A549 (cell line): ENCODE data around the gene DNAJB6. TPM values are rescaled to one million over a fixed set of nuclear protein-coding genes. Genes with fewer than 3 reads are reported as not detected.

Source experiments
- ATAC-seq, 2 experiments: fragments of 200-7000 bp in 1 of 2; fragments of >200 bp in 1 of 2; cut with Nextera tagmentation in 1 of 2; cut with Tn5 transposase in 1 of 2; 3 replicates each; pipeline versions ENCODE4 v1.8.0 to v1.9.1; 2018 to 2020; ENCODE audit warnings: mild to moderate bottlenecking in 1 of 2, moderate library complexity in 1 of 2
- CTCF ChIA-PET: fragments of 300-600 bp; sonication (Branson Sonifier 250); formaldehyde crosslinking; extraction: SDS; loops from one replicate; lab custom pipeline; 2021; ENCODE audit warnings: antibody characterized with exemption, inconsistent platforms; lab: Yijun Ruan, JAX
- POLR2A ChIA-PET: fragments of 350-600 bp; formaldehyde crosslinking; extraction: SDS; loops from one replicate; lab custom pipeline; 2021; ENCODE audit warnings: antibody characterized with exemption, inconsistent platforms; lab: Yijun Ruan, JAX
- DNase-seq, 2 experiments: peaks; one replicate each; pipeline versions ENCODE4 v3.0.0 to v3.0.0-alpha.2; 2011 to 2016; ENCODE audit warnings: low read depth in 1 of 2, low spot score in 1 of 2
- FAIRE-seq: peaks from 2 replicates; lab custom pipeline; 2011; peaks lifted over from hg19 to GRCh38; lab: Jason Lieb, UNC
- H3K27ac ChIP-seq, 2 experiments: fragments of >200 bp; sonication (Bioruptor Twin); formaldehyde crosslinking; 3 replicates each; pipeline ENCODE4 v1.5.1; 2016 to 2017
- H3K4me1 ChIP-seq: fragments of >200 bp; sonication (Bioruptor Twin); formaldehyde crosslinking; 3 replicates; pipeline ENCODE4 v1.6.1; 2016
- H3K4me2 ChIP-seq: fragments of >200 bp; sonication (Bioruptor Twin); formaldehyde crosslinking; 3 replicates; pipeline ENCODE4 v1.6.1; 2016
- H3K4me3 ChIP-seq: fragments of >200 bp; sonication (Bioruptor Twin); formaldehyde crosslinking; 3 replicates; pipeline ENCODE4 v1.5.1; 2016
- H3K9me3 ChIP-seq: fragments of >200 bp; sonication (Bioruptor Twin); formaldehyde crosslinking; 3 replicates; pipeline ENCODE4 v1.6.1; 2016
- ATOH8 ChIP-seq: fragments of 250-450 bp; sonication (Bioruptor Pico); IDR thresholded peaks from 2 replicates; pipeline ENCODE4 v1.5.0; 2020; ENCODE audit warnings: low read depth, mild to moderate bottlenecking, moderate library complexity
- CEBPB ChIP-seq, 2 experiments: fragments of >200 bp in 1 of 2; sonication (Bioruptor Twin) in 1 of 2; formaldehyde crosslinking in 1 of 2; IDR thresholded peaks; 2 replicates each; pipeline ENCODE4 v1.6.1; 2012 to 2016
- EHMT2 ChIP-seq: fragments of 200-600 bp; sonication (generic); IDR thresholded peaks from 2 replicates; pipeline ENCODE4 v1.6.1; 2016; ENCODE audit warnings: antibody characterized with exemption, low read depth, mild to moderate bottlenecking, moderate library complexity
- ELK1 ChIP-seq: fragments of 150-350 bp; IDR thresholded peaks from 2 replicates; pipeline ENCODE4 v1.6.1; 2014; ENCODE audit warnings: low read depth, mild to moderate bottlenecking, low read length
- EP300 ChIP-seq, 2 experiments: fragments of >200 bp; sonication (Bioruptor Twin); formaldehyde crosslinking; IDR thresholded peaks; 2 replicates in 1 of 2; 3 replicates in 1 of 2; pipeline ENCODE4 v1.6.1; 2016 to 2017
- GATA3 ChIP-seq: IDR thresholded peaks from 2 replicates; pipeline ENCODE4 v1.6.1; 2012; ENCODE audit warnings: borderline replicate concordance
- HDAC2 ChIP-seq: fragments of 200-600 bp; sonication (generic); IDR thresholded peaks from 2 replicates; pipeline ENCODE4 v1.6.1; 2016
- HEYL ChIP-seq: fragments of 250-450 bp; sonication (Bioruptor Pico); IDR thresholded peaks from 2 replicates; pipeline ENCODE4 v1.8.0; 2021; ENCODE audit warnings: mild to moderate bottlenecking, moderate library complexity
- JUN ChIP-seq, 2 experiments: fragments of >200 bp; sonication (Bioruptor Twin); formaldehyde crosslinking; IDR thresholded peaks; 2 replicates in 1 of 2; 3 replicates in 1 of 2; pipeline ENCODE4 v1.6.1; 2016 to 2017
- KDM1A ChIP-seq: fragments of 200-600 bp; sonication (generic); IDR thresholded peaks from 2 replicates; pipeline ENCODE4 v1.6.1; 2016; ENCODE audit warnings: low read depth, mild to moderate bottlenecking
- MAX ChIP-seq: IDR thresholded peaks from 2 replicates; pipeline ENCODE4 v1.6.1; 2012
- MAZ ChIP-seq: fragments of 150-350 bp; IDR thresholded peaks from 2 replicates; pipeline ENCODE4 v1.6.1; 2014; ENCODE audit warnings: antibody characterized with exemption, low read depth, low read length, borderline replicate concordance
- NR3C1 ChIP-seq: fragments of >200 bp; sonication (Bioruptor Twin); formaldehyde crosslinking; IDR thresholded peaks from 3 replicates; pipeline ENCODE4 v1.6.1; 2017
- POLR2AphosphoS2 ChIP-seq: conservative IDR thresholded peaks from 2 replicates; pipeline ENCODE4 v1.6.1; 2012; ENCODE audit warnings: low read length, improper control_type of control experiment, inconsistent platforms
- SREBF2 ChIP-seq: fragments of 450-650 bp; IDR thresholded peaks from 2 replicates; pipeline ENCODE4 v1.6.1; 2014; ENCODE audit warnings: mild to moderate bottlenecking, moderate library complexity
- ZFP36 ChIP-seq: fragments of 450-650 bp; IDR thresholded peaks from 2 replicates; pipeline ENCODE4 v1.6.1; 2014; ENCODE audit warnings: borderline replicate concordance; ENCODE audit not compliant: partially characterized antibody
- WGBS: methylation state at CpG from one replicate; pipeline ENCODE4 v1.1.6; 2017; ENCODE audit errors: missing lambda C conversion rate; 5-methylcytosine and 5-hydroxymethylcytosine counted together
- polyA plus RNA-seq, 4 experiments: library from polyadenylated mRNA; depleted of rRNA in 3 of 4; stranded (reverse); fragments of >200 nt; fragmentation: RNase III in 1 of 4; extraction: RNeasy Plus Mini Kit Qiagen cat#74134 plus additional on column Dnase treatment in 1 of 4; gene quantifications; 2 replicates in 3 of 4; 3 replicates in 1 of 4; pipeline ENCODE4 v1.2.3, GENCODE V29; 2011 to 2017

The DNAJB6 gene
- polyA plus RNA-seq, 2 of the 4 experiments (the other 2 are of a cell fraction), result 117 to 136 TPM

GRCh38 chr7:157335991-157336382 is 817 bp upstream of the DNAJB6 start:
- POLR2A ChIA-PET, result interaction anchor here (1.0 kb wide), 3 partner anchors 10 to 26 kb away, joined by 3 to 4 read pairs (median 4); no protein-coding TSS in a partner anchor
- CTCF ChIA-PET, result interaction anchor here (1.0 to 1.2 kb wide), 3 partner anchors 13 to 64 kb away, joined by 3 to 5 read pairs (median 3); no protein-coding TSS in a partner anchor
- Histone ChIP-seq H3K4me2 (peak overlapping the region; percentile 79), H3K4me3 (peak overlapping the region; percentile 59), H3K4me1 (peaks cover 23% of the 10 kb centered on the region), H3K27ac (peak overlapping the region; percentile 76 to 99), H3K9me3 (no peaks in the 10 kb centered on the region)
- DNase-seq (no peak), ATAC-seq (no peak), FAIRE-seq (no peak)
- WGBS, result 91% methylated on average over 11 of the region's 11 CpGs
- TF ChIP-seq GATA3 (no peak), MAZ (no peak), HDAC2 (no peak), HEYL (CRISPR knock-in tag) (no peak), CEBPB (IDR thresholded peaks at IDR 0.05) (no peak), MAX (no peak), POLR2AphosphoS2 (no peak), KDM1A (no peak), ZFP36 (no peak), ATOH8 (CRISPR knock-in tag) (no peak), NR3C1 (no peak), ELK1 (no peak), EHMT2 (no peak), EP300 (IDR thresholded peaks at IDR 0.05) (no peak), JUN (IDR thresholded peaks at IDR 0.05) (no peak), SREBF2 (no peak)

- Histone ChIP-seq H3K27ac (peak overlapping the region; percentile 76 to 99), H3K4me2 (peak overlapping the region; percentile 85), H3K9me3 (no peaks in the 10 kb centered on the region), H3K4me1 (peaks cover 28% of the 10 kb centered on the region), H3K4me3 (peak overlapping the region; percentile 59)
- ChIA-PET POLR2A (interaction anchor here (2.3 kb wide), 1 partner anchor 38 kb away, joined by 9 read pairs; no protein-coding TSS in a partner anchor), CTCF (interaction anchor here (0.6 to 3.0 kb wide), 8 partner anchors 12 to 433 kb away, joined by 3 to 21 read pairs (median 8); no protein-coding TSS in a partner anchor)
- no peak for FAIRE-seq
- ATAC-seq, result peak; percentile 72 to 81
- no peak for TF ChIP-seq ATOH8 (CRISPR knock-in tag)
- 0 out of 2 replicates have a peak, but pooled peaks have one; percentile 11 for TF ChIP-seq MAX
- DNase-seq, result peak in 1 of 2 experiments; percentile 35
- 2% methylated on average over 29 of the region's 59 CpGs for WGBS
Observed at GRCh38 chr7:157337316-157338149, 729 bp downstream of the DNAJB6 start.
